ENCODE measurements around the gene MEAF6.

The MEAF6 gene

GRCh38 chr1:37517569-37517968, 3.0 kb upstream of the MEAF6 start:
- TF ChIP-seq NFIC (IDR thresholded peaks at IDR 0.05) = no peak
- TF ChIP-seq RAD21 (IDR thresholded peaks at IDR 0.05; ENCODE audit: low read depth) = no peak
- TF ChIP-seq REST (IDR thresholded peaks at IDR 0.05; ENCODE audit: low read depth) = no peak
- no peak for TF ChIP-seq TCF12 (IDR thresholded peaks at IDR 0.05; ENCODE audit: low read depth)
- no peak for TF ChIP-seq USF1 (IDR thresholded peaks at IDR 0.05)
- TF ChIP-seq EP300 (IDR thresholded peaks at IDR 0.05; ENCODE audit: borderline replicate concordance) = no peak

- TF ChIP-seq TEAD4 (IDR thresholded peaks at IDR 0.05) (no peak), TCF12 (IDR thresholded peaks at IDR 0.05; ENCODE audit: low read depth) (no peak), TAF1 (IDR thresholded peaks at IDR 0.05; ENCODE audit: low read depth) (no peak), FOXM1 (IDR thresholded peaks at IDR 0.05; ENCODE audit: borderline replicate concordance, low read depth) (no peak), EP300 (IDR thresholded peaks at IDR 0.05; ENCODE audit: borderline replicate concordance) (no peak), ZBTB7A (IDR thresholded peaks at IDR 0.05; ENCODE audit: low read depth) (no peak), CEBPB (IDR thresholded peaks at IDR 0.05) (no peak), REST (IDR thresholded peaks at IDR 0.05; ENCODE audit: low read depth) (no peak), NFIC (IDR thresholded peaks at IDR 0.05) (no peak), USF1 (IDR thresholded peaks at IDR 0.05) (no peak), CREB1 (IDR thresholded peaks at IDR 0.05; ENCODE audit: low read depth) (no peak), MAX (IDR thresholded peaks at IDR 0.05) (no peak)
These were observed 844 bp upstream of the MEAF6 start for GRCh38 chr1:37515185-37516034.

GRCh38 chr1:37513795-37514349, 694 bp downstream of the MEAF6 start:
- TF ChIP-seq FOXM1 (IDR thresholded peaks at IDR 0.05; ENCODE audit: borderline replicate concordance, low read depth) = no peak
- peak; percentile 33 for TF ChIP-seq EGR1 (IDR thresholded peaks at IDR 0.05)

- no peak for TF ChIP-seq NFIC (IDR thresholded peaks at IDR 0.05)
- TF ChIP-seq TCF12 (IDR thresholded peaks at IDR 0.05; ENCODE audit: low read depth) = no peak
- no peak for TF ChIP-seq TEAD4 (IDR thresholded peaks at IDR 0.05)
- TF ChIP-seq YY1 (IDR thresholded peaks at IDR 0.05; ENCODE audit: low read depth) = no peak
- no peak for TF ChIP-seq EGR1 (IDR thresholded peaks at IDR 0.05)
- no peak for TF ChIP-seq RAD21 (IDR thresholded peaks at IDR 0.05; ENCODE audit: low read depth)
- no peak for TF ChIP-seq TAF1 (IDR thresholded peaks at IDR 0.05; ENCODE audit: low read depth)
- no peak for TF ChIP-seq USF1 (IDR thresholded peaks at IDR 0.05)
- TF ChIP-seq REST (IDR thresholded peaks at IDR 0.05; ENCODE audit: low read depth) = no peak
- no peak for TF ChIP-seq CEBPB (IDR thresholded peaks at IDR 0.05)
These were observed 5.4 kb downstream of the MEAF6 start for GRCh38 chr1:37509181-37509580.
